A549 treated with dexamethasone at 1 μM for 4 hours (cell line): Measurements from ENCODE around the gene GALNT14. TPM values are rescaled to one million over a fixed set of nuclear protein-coding genes. Genes with fewer than 3 reads are reported as not detected.

ENCODE experiments used
- total RNA-seq: library from RNA; stranded (reverse); fragments of 200-300 nt; extraction: Qiagen RNA extraction; gene quantifications from 5 replicates; pipeline ENCODE4 v1.2.3, GENCODE V29; 2022

GALNT14 gene
- total RNA-seq, result 43.5 to 47.4 TPM (median 44.3 TPM) in 5 replicates

GRCh38 chr2:31138037-31138962 is at the start of gene GALNT14:
TSS of gene GALNT14 (minus strand) at chr2:31138440. CDS start at chr2:31138086, 354 bp downstream.

Other genes starting within 250 kb of the GALNT14 start
- gene CAPN14, start 79.1 kb upstream of the GALNT14 start, total RNA-seq, result 0.04 to 0.06 TPM (median 0.05 TPM) in 4 of 5 replicates, not detected in the other
- gene EHD3, start 95.7 kb upstream of the GALNT14 start, total RNA-seq, result 6.2 to 8.5 TPM (median 7.5 TPM) in 5 replicates